ENCODE results near the gene FADS6.

GRCh38 chr17:74903034-74903433 is 9.6 kb upstream of the FADS6 start:
- TF ChIP-seq CTCF (IDR thresholded peaks at IDR 0.05; ENCODE audit: low read depth, low read length) (no peak), EZH2phosphoT487 (IDR thresholded peaks at IDR 0.05; ENCODE audit: low read depth) (no peak)
